Keratinocyte (primary cell): ENCODE measurements around the gene PEX5L. TPM values are rescaled to one million over a fixed set of nuclear protein-coding genes. Genes with fewer than 3 reads are reported as not detected.

Experiments
- DNase-seq: peaks from one replicate; pipeline ENCODE4 v3.0.0-alpha.2; 2011; ENCODE audit warnings: low read depth, missing footprints, low spot score
- FAIRE-seq: peaks from 2 replicates; lab custom pipeline; 2011; peaks lifted over from hg19 to GRCh38; lab: Jason Lieb, UNC
- H2AFZ ChIP-seq: 2 replicates; pipeline ENCODE4 v1.6.0; 2012; ENCODE audit warnings: low read length, control low read depth, inconsistent platforms; ENCODE audit not compliant: control insufficient read depth
- H3K27ac ChIP-seq: 2 replicates; pipeline ENCODE4 v1.5.1; 2011; ENCODE audit warnings: low read length; ENCODE audit not compliant: control insufficient read depth, insufficient read depth
- H3K27me3 ChIP-seq: 3 replicates; pipeline ENCODE4 v1.6.0; 2011; ENCODE audit warnings: low read length; ENCODE audit not compliant: control insufficient read depth, insufficient read depth; ENCODE audit errors: extremely low read depth
- H3K36me3 ChIP-seq, 2 experiments: 2 replicates in 1 of 2; 3 replicates in 1 of 2; pipeline ENCODE4 v1.5.1; 2011; ENCODE audit warnings: low read length in 2 of 2, mild to moderate bottlenecking in 1 of 2; ENCODE audit not compliant: control insufficient read depth in 2 of 2, insufficient read depth in 2 of 2; ENCODE audit errors: extremely low read depth in 1 of 2
- H3K4me1 ChIP-seq: 3 replicates; pipeline ENCODE4 v1.5.1; 2011; ENCODE audit warnings: low read length; ENCODE audit not compliant: control insufficient read depth, insufficient read depth; ENCODE audit errors: extremely low read depth
- H3K4me2 ChIP-seq: 3 replicates; pipeline ENCODE4 v1.6.0; 2011; ENCODE audit warnings: low read depth, low read length; ENCODE audit not compliant: control insufficient read depth, insufficient read depth; ENCODE audit errors: extremely low read depth
- H3K4me3 ChIP-seq, 3 experiments: fragments of 200-600 bp in 1 of 3; sonication (generic) in 1 of 3; 2 replicates in 2 of 3; 3 replicates in 1 of 3; pipeline ENCODE4 v1.5.1; 2011 to 2016; ENCODE audit warnings: low read length in 3 of 3, mild to moderate bottlenecking in 3 of 3, control low read depth in 2 of 3, inconsistent platforms in 1 of 3, low read depth in 1 of 3, mixed read lengths in 1 of 3, mixed run types in 1 of 3, moderate library complexity in 1 of 3; ENCODE audit not compliant: control insufficient read depth in 2 of 3, insufficient read depth in 2 of 3; ENCODE audit errors: extremely low read depth in 1 of 3
- H3K79me2 ChIP-seq: 2 replicates; pipeline ENCODE4 v1.6.0; 2012; ENCODE audit warnings: low read length; ENCODE audit not compliant: control insufficient read depth, insufficient read depth
- H3K9ac ChIP-seq: 3 replicates; pipeline ENCODE4 v1.6.0; 2011; ENCODE audit warnings: low read length; ENCODE audit not compliant: control insufficient read depth, insufficient read depth; ENCODE audit errors: extremely low read depth
- H3K9me1 ChIP-seq: 3 replicates; pipeline ENCODE4 v1.6.0; 2011; ENCODE audit warnings: low read length; ENCODE audit not compliant: control insufficient read depth, insufficient read depth; ENCODE audit errors: extremely low read depth
- H3K9me3 ChIP-seq: 2 replicates; pipeline ENCODE4 v1.5.1; 2012; ENCODE audit warnings: low read depth, low read length; ENCODE audit not compliant: control insufficient read depth
- H4K20me1 ChIP-seq: 3 replicates; pipeline ENCODE4 v1.6.0; 2011; ENCODE audit warnings: low read length; ENCODE audit not compliant: control insufficient read depth, insufficient read depth; ENCODE audit errors: extremely low read depth
- EZH2 ChIP-seq: IDR thresholded peaks from one replicate; pipeline ENCODE4 v1.6.1; 2012; ENCODE audit warnings: inconsistent platforms, mild to moderate bottlenecking, low read length, moderate library complexity
- dilution Hi-C: fragments of 300-500 bp; cut with MboI; formaldehyde crosslinking; loops from one replicate; pipeline ENCODE4 v1.7.0; 2020; ENCODE audit warnings: low sequenced_read_pairs; ENCODE audit not compliant: extremely low pct_ligation_motif_present
- polyA plus RNA-seq, 5 experiments: library from polyadenylated mRNA; depleted of rRNA in 3 of 5; stranded (reverse) in 3 of 5; stranded (forward) in 1 of 5; unstranded in 1 of 5; fragments of >200 nt; gene quantifications; 1 replicate in 1 of 5; 2 replicates in 3 of 5; 3 replicates in 1 of 5; pipeline versions ENCODE4 v1.2.1 to v1.2.3, GENCODE V29; 2011 to 2012; ENCODE audit warnings: missing spikeins in 2 of 5, low read depth in 1 of 5, low replicate concordance in 1 of 5
- TF ChIP-seq, protein P1 (sequence below), 3 experiments: IDR thresholded peaks in 1 of 3; conservative IDR thresholded peaks in 1 of 3; optimal IDR thresholded peaks in 1 of 3; 2 replicates in 2 of 3; 3 replicates in 1 of 3; pipeline versions ENCODE3 to v1.5.1; 2011; ENCODE audit warnings: low read length in 3 of 3, mild to moderate bottlenecking in 3 of 3, moderate library complexity in 2 of 3, control low read depth in 1 of 3, inconsistent platforms in 1 of 3; ENCODE audit not compliant: insufficient read depth in 2 of 3; ENCODE audit errors: extremely low read depth in 1 of 3

Gene PEX5L
- polyA plus RNA-seq, 1 donor (not counting 4 experiments of a cell fraction or from before 2014, with no cell fraction given), result 0.92 TPM

DNA sequence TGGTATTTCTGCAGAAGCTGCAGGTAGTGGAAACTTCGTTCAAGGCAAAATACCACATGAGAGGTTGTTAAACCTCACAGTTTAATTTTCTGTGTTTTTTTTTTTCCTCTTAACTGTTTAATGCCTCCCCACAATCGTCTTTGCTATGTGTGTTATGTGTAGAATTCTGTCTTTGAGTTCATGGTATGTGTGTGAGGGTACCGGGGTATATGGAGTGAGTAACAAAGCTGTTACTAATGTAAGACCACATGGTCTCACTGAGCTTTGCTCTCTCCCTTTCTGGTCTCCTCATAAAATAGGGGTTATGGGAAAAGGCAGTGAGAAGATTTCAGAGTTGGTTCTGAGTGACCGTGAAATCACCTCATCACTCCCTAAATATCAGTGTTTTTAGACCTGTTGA lies 240.3 kb downstream of the PEX5L start:
- DNase-seq (no peak), FAIRE-seq (no peak)
- H3K4me3 ChIP-seq, result no peak overlapping the region
- dilution Hi-C loops, result no loop called here
- no peaks in the 10 kb centered on the region for H4K20me1 ChIP-seq
- H3K4me2 ChIP-seq, result no peak overlapping the region
- TF ChIP-seq, protein P1, sequence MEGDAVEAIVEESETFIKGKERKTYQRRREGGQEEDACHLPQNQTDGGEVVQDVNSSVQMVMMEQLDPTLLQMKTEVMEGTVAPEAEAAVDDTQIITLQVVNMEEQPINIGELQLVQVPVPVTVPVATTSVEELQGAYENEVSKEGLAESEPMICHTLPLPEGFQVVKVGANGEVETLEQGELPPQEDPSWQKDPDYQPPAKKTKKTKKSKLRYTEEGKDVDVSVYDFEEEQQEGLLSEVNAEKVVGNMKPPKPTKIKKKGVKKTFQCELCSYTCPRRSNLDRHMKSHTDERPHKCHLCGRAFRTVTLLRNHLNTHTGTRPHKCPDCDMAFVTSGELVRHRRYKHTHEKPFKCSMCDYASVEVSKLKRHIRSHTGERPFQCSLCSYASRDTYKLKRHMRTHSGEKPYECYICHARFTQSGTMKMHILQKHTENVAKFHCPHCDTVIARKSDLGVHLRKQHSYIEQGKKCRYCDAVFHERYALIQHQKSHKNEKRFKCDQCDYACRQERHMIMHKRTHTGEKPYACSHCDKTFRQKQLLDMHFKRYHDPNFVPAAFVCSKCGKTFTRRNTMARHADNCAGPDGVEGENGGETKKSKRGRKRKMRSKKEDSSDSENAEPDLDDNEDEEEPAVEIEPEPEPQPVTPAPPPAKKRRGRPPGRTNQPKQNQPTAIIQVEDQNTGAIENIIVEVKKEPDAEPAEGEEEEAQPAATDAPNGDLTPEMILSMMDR (optimal IDR thresholded peaks at IDR 0.05 in 1 of 3, IDR thresholded peaks at IDR 0.05 in 1 of 3, conservative IDR thresholded peaks at IDR 0.05 in 1 of 3; ENCODE audit: extremely low read depth in 1 of 3, insufficient read depth in 2 of 3, low read length in 3 of 3), result no peak
- TF ChIP-seq EZH2, result no peak
- H3K9me1 ChIP-seq, result no peaks in the 10 kb centered on the region
- no peak overlapping the region for H3K9ac ChIP-seq
- H3K27ac ChIP-seq, result no peak overlapping the region
- no peaks in the 10 kb centered on the region for H3K27me3 ChIP-seq
- no peaks in the 10 kb centered on the region for H3K79me2 ChIP-seq
- no peaks in the 10 kb centered on the region for H3K9me3 ChIP-seq
- no peak overlapping the region for H2AFZ ChIP-seq
- H3K36me3 ChIP-seq, result no peaks in the 10 kb centered on the region
- no peaks in the 10 kb centered on the region for H3K4me1 ChIP-seq

DNA sequence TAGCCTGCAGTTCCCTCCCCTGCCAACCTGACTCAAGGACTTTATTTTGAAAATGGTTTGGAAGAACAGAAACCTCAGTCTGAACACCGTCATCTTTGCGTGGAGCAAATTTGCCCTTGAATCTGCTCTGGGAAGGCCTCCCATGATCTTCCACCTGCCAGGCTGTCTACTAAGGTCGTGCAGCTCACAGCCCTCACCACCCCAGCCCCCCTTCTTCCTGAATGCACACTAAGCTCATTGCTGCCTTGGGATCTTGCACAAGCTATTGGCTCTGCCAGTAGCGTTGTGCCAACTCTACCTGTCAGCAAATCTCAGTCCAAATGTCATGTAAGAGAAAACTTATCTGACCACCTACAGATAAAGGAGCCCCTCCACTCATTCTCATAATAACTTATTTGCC lies 242.4 kb downstream of the PEX5L start:
- no peak for DNase-seq
- FAIRE-seq, result no peak
- Histone ChIP-seq H3K36me3 (no peaks in the 10 kb centered on the region), H3K79me2 (no peaks in the 10 kb centered on the region), H3K4me2 (no peak overlapping the region), H3K4me1 (no peaks in the 10 kb centered on the region), H3K4me3 (no peak overlapping the region), H3K27ac (no peak overlapping the region), H3K9ac (no peak overlapping the region), H3K9me1 (no peaks in the 10 kb centered on the region), H3K9me3 (no peaks in the 10 kb centered on the region), H3K27me3 (no peaks in the 10 kb centered on the region), H4K20me1 (no peaks in the 10 kb centered on the region), H2AFZ (no peak overlapping the region)
- dilution Hi-C loops, result no loop called here
- TF ChIP-seq, protein P1 (optimal IDR thresholded peaks at IDR 0.05 in 1 of 3, IDR thresholded peaks at IDR 0.05 in 1 of 3, conservative IDR thresholded peaks at IDR 0.05 in 1 of 3; ENCODE audit: extremely low read depth in 1 of 3, insufficient read depth in 2 of 3, low read length in 3 of 3), result no peak
- TF ChIP-seq EZH2, result no peak
